SK-N-SH (cell line): ENCODE measurements around the gene FLOT1. TPM values are rescaled to one million over a fixed set of nuclear protein-coding genes. Genes with fewer than 3 reads are reported as not detected.

Experiments
- CTCF ChIA-PET: fragments of 300-600, 350-600 bp; formaldehyde crosslinking; extraction: SDS; loops from one replicate; lab custom pipeline; 2021; lab: Yijun Ruan, JAX
- POLR2A ChIA-PET: fragments of 350-600 bp; sonication (Branson Sonifier 250); formaldehyde crosslinking; extraction: SDS; loops from one replicate; lab custom pipeline; 2020; ENCODE audit warnings: antibody characterized with exemption, inconsistent platforms; lab: Yijun Ruan, JAX
- DNase-seq: peaks from one replicate; pipeline ENCODE4 v3.0.0; 2012
- H2AFZ ChIP-seq: fragments of 200-600 bp; sonication (generic); 2 replicates; pipeline ENCODE4 v1.8.1; 2016; ENCODE audit warnings: antibody characterized with exemption, mild to moderate bottlenecking, low read depth
- H3F3A ChIP-seq: fragments of 200-600 bp; sonication (generic); replicated peaks from 2 replicates; pipeline ENCODE3; 2016; ENCODE audit warnings: antibody characterized with exemption, mild to moderate bottlenecking; ENCODE audit not compliant: insufficient read depth
- H3K27ac ChIP-seq, 2 experiments: fragments of 200-500 bp in 1 of 2; fragments of 200-600 bp in 1 of 2; sonication (Bioruptor generic) in 1 of 2; sonication (generic), shearing (Covaris generic) in 1 of 2; 2 replicates each; pipeline versions ENCODE4 v1.5.1 to v1.6.1; 2014 to 2016; ENCODE audit warnings: low read depth in 2 of 2, inconsistent platforms in 1 of 2, low read length in 1 of 2, mild to moderate bottlenecking in 1 of 2, mixed read lengths in 1 of 2
- H3K27me3 ChIP-seq: fragments of 200-600 bp; sonication (generic), shearing (Covaris generic); 2 replicates; pipeline ENCODE4 v1.6.1; 2016; ENCODE audit warnings: mixed run types; ENCODE audit not compliant: insufficient read depth
- H3K36me3 ChIP-seq, 2 experiments: fragments of 200-500 bp in 1 of 2; fragments of 200-600 bp in 1 of 2; sonication (Bioruptor generic) in 1 of 2; sonication (generic) in 1 of 2; replicated peaks in 1 of 2; 2 replicates each; pipeline versions ENCODE3 to v1.5.1; 2014 to 2016; ENCODE audit warnings: low read length in 1 of 2, mild to moderate bottlenecking in 1 of 2; ENCODE audit not compliant: insufficient read depth in 2 of 2, control insufficient read depth in 1 of 2
- H3K4me1 ChIP-seq, 2 experiments: fragments of 200-500 bp in 1 of 2; fragments of 200-600 bp in 1 of 2; sonication (Bioruptor generic) in 1 of 2; sonication (generic), shearing (Covaris generic) in 1 of 2; 2 replicates each; pipeline versions ENCODE4 v1.5.1 to v1.6.1; 2014 to 2016; ENCODE audit warnings: low read depth in 1 of 2, low read length in 1 of 2, mixed run types in 1 of 2; ENCODE audit not compliant: insufficient read depth in 2 of 2, control insufficient read depth in 1 of 2
- H3K4me2 ChIP-seq: fragments of 200-600 bp; sonication (generic), shearing (Covaris generic); 2 replicates; pipeline ENCODE4 v1.6.1; 2017; ENCODE audit warnings: mixed run types
- H3K4me3 ChIP-seq, 2 experiments: fragments of 200-500 bp in 1 of 2; fragments of 200-600 bp in 1 of 2; sonication (Bioruptor generic) in 1 of 2; sonication (generic), shearing (Covaris generic) in 1 of 2; 2 replicates each; pipeline versions ENCODE4 v1.5.1 to v1.8.1; 2014 to 2016; ENCODE audit warnings: low read depth in 2 of 2, inconsistent platforms in 1 of 2, low read length in 1 of 2, mild to moderate bottlenecking in 1 of 2, mixed read lengths in 1 of 2, moderate library complexity in 1 of 2
- H3K79me2 ChIP-seq: fragments of 200-600 bp; sonication (generic); 2 replicates; pipeline ENCODE4 v1.8.1; 2017; ENCODE audit warnings: mild to moderate bottlenecking; ENCODE audit not compliant: insufficient read depth
- H3K9ac ChIP-seq: fragments of 200-600 bp; sonication (generic); 2 replicates; pipeline ENCODE4 v1.6.1; 2017; ENCODE audit warnings: mixed run types
- H3K9me2 ChIP-seq: fragments of 200-600 bp; sonication (generic); 2 replicates; pipeline ENCODE4 v1.6.1; 2017; ENCODE audit warnings: mixed run types
- H3K9me3 ChIP-seq: fragments of 200-600 bp; sonication (generic); 2 replicates; pipeline ENCODE4 v1.6.1; 2017; ENCODE audit warnings: mixed run types, mild to moderate bottlenecking, moderate library complexity
- H4K20me1 ChIP-seq: fragments of 200-600 bp; sonication (generic); 2 replicates; pipeline ENCODE4 v1.6.1; 2017; ENCODE audit warnings: mild to moderate bottlenecking, mixed run types; ENCODE audit not compliant: insufficient read depth
- ELF1 ChIP-seq: IDR thresholded peaks from 2 replicates; pipeline ENCODE4 v1.4.0; 2012
- EZH2phosphoT487 ChIP-seq: fragments of 200-600 bp; sonication (generic); IDR thresholded peaks from 2 replicates; pipeline ENCODE4 v1.6.1; 2017; ENCODE audit warnings: low read depth, mixed run types, mild to moderate bottlenecking, antibody characterized with exemption, moderate library complexity, borderline replicate concordance
- FOXM1 ChIP-seq: IDR thresholded peaks from 2 replicates; pipeline ENCODE4 v1.4.0; 2012; ENCODE audit warnings: low read depth, mild to moderate bottlenecking
- GABPA ChIP-seq: IDR thresholded peaks from 2 replicates; pipeline ENCODE4 v1.4.0; 2012; ENCODE audit warnings: low read depth, mild to moderate bottlenecking
- GATA2 ChIP-seq: sonication (generic); formaldehyde crosslinking; IDR thresholded peaks from 2 replicates; pipeline ENCODE4 v1.5.0; 2020; ENCODE audit warnings: mild to moderate bottlenecking, missing genetic modification reagents
- IRF3 ChIP-seq: fragments of 150-350 bp; IDR thresholded peaks from 2 replicates; pipeline ENCODE4 v1.6.1; 2016; ENCODE audit warnings: mild to moderate bottlenecking, low read depth, low read length
- MAX ChIP-seq: IDR thresholded peaks from 2 replicates; pipeline ENCODE4 v1.4.0; 2012; ENCODE audit warnings: low read depth
- MEF2A ChIP-seq: IDR thresholded peaks from 2 replicates; pipeline ENCODE4 v1.4.0; 2012; ENCODE audit warnings: low read depth, borderline replicate concordance
- NFIC ChIP-seq: IDR thresholded peaks from 2 replicates; pipeline ENCODE4 v1.4.0; 2012; ENCODE audit warnings: borderline replicate concordance
- NRF1 ChIP-seq: IDR thresholded peaks from 2 replicates; pipeline ENCODE4 v1.6.1; 2012; ENCODE audit warnings: low read depth, mild to moderate bottlenecking, low read length
- PBX3 ChIP-seq: IDR thresholded peaks from 2 replicates; pipeline ENCODE4; 2012
- RAD21 ChIP-seq: IDR thresholded peaks from 2 replicates; pipeline ENCODE4 v1.6.1; 2012; ENCODE audit warnings: mild to moderate bottlenecking, low read length
- REST ChIP-seq: IDR thresholded peaks from 2 replicates; pipeline ENCODE4 v1.6.1; 2012; ENCODE audit warnings: mild to moderate bottlenecking, low read depth, low read length, moderate library complexity
- SIN3A ChIP-seq: IDR thresholded peaks from 2 replicates; pipeline ENCODE4 v1.6.1; 2012; ENCODE audit warnings: low read depth, mild to moderate bottlenecking, low read length, moderate library complexity, borderline replicate concordance
- SMC3 ChIP-seq: IDR thresholded peaks from 2 replicates; pipeline ENCODE4 v1.6.1; 2012; ENCODE audit warnings: low read depth, low read length, improper control_type of control experiment
- TAF1 ChIP-seq: IDR thresholded peaks from 2 replicates; pipeline ENCODE4 v1.6.1; 2012; ENCODE audit warnings: low read depth, mild to moderate bottlenecking, low read length, moderate library complexity, borderline replicate concordance
- TCF12 ChIP-seq: IDR thresholded peaks from 2 replicates; pipeline ENCODE4 v1.4.0; 2012
- TEAD4 ChIP-seq: IDR thresholded peaks from 2 replicates; pipeline ENCODE4 v1.4.0; 2012; ENCODE audit warnings: mild to moderate bottlenecking, borderline replicate concordance; ENCODE audit not compliant: insufficient read depth
- USF1 ChIP-seq: IDR thresholded peaks from 2 replicates; pipeline ENCODE4 v1.4.0; 2012; ENCODE audit warnings: low read depth, borderline replicate concordance
- WGBS: methylation state at CpG from one replicate; pipeline ENCODE4 v1.1.6; 2017; ENCODE audit warnings: low lambda C conversion rate; 5-methylcytosine and 5-hydroxymethylcytosine counted together
- polyA plus RNA-seq, 3 experiments: library from polyadenylated mRNA; depleted of rRNA; stranded (reverse); fragments of >200 nt; gene quantifications; 2 replicates each; pipeline ENCODE4 v1.2.3, GENCODE V29; 2012

Gene FLOT1
- polyA plus RNA-seq, 1 of the 3 experiments (the other 2 are of a cell fraction): 462 TPM

GRCh38 chr6:30777155-30777485, 34.6 kb upstream of the FLOT1 start:
- Histone ChIP-seq H3K4me2 (no peak overlapping the region), H3K36me3 (no peaks in the 10 kb centered on the region), H3K4me1 (peaks cover 32 to 43% of the 10 kb centered on the region in 2 experiments), H3K27me3 (no peaks in the 10 kb centered on the region), H3K79me2 (no peaks in the 10 kb centered on the region), H3K9me2 (no peaks in the 10 kb centered on the region), H3K9me3 (no peaks in the 10 kb centered on the region), H4K20me1 (no peaks in the 10 kb centered on the region), H3K27ac (no peak overlapping the region), H2AFZ (no peak overlapping the region), H3K4me3 (no peak overlapping the region), H3F3A (peaks cover 16% of the 10 kb centered on the region), H3K9ac (no peak overlapping the region)
- ChIA-PET POLR2A (no interaction called here), CTCF (interaction anchor here (0.9 to 1.7 kb wide), 5 partner anchors 11 to 98 kb away, joined by 3 to 10 read pairs (median 4); no protein-coding TSS in a partner anchor)
- DNase-seq: no peak
- TF ChIP-seq REST: no peak
- no peak for TF ChIP-seq EZH2phosphoT487
- no peak for TF ChIP-seq SIN3A
- TF ChIP-seq TCF12: no peak
- TF ChIP-seq ELF1: no peak
- TF ChIP-seq IRF3: no peak
- TF ChIP-seq GABPA: no peak
- no peak for TF ChIP-seq NFIC
- no peak for TF ChIP-seq MEF2A
- no peak for TF ChIP-seq USF1
- no peak for TF ChIP-seq PBX3
- TF ChIP-seq FOXM1: no peak
- no peak for TF ChIP-seq MAX
- TF ChIP-seq RAD21: no peak
- TF ChIP-seq SMC3: no peak
- TF ChIP-seq NRF1: no peak
- TF ChIP-seq TEAD4: no peak
- no peak for TF ChIP-seq GATA2 (CRISPR knock-in tag)
- no peak for TF ChIP-seq TAF1
- WGBS: 100% methylated on average over 3 of the region's 3 CpGs
